Measurements from ENCODE around the gene C9orf40. TPM values are rescaled to one million over a fixed set of nuclear protein-coding genes. Genes with fewer than 3 reads are reported as not detected.

The C9orf40 gene
- total and polyA plus RNA-seq, 9 donors, result 2.9 to 6.3 (median 5.8) TPM

DNA sequence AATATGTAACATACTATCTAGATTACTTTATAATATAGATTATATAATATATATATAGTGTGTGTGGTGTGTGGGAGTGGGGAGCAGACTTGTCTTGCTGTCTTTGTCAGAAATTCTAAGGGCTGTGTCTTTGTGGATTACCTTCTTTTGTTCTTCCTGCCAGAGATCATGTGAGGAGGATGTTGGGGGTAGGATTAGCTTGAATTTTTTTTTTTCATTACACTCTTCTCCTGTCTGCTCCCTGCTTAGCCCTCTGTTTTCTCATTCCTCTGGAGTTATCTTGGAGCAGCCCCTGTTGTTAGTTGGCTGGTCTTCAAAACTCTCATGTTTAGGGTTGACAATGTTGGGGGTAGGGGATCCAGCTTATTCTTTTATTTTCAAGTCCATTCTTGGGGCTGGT is 21.0 kb upstream of the C9orf40 start:
- Histone ChIP-seq H3K27ac (ENCODE audit: low read length) (no peak overlapping the region), H3K4me3 (ENCODE audit: low read length) (no peak overlapping the region), H3K9me3 (replicated peaks; ENCODE audit: control insufficient read depth, low read depth, low read length) (peaks cover 5% of the 10 kb centered on the region), H3K4me1 (ENCODE audit: control insufficient read depth, insufficient read depth, low read length) (no peaks in the 10 kb centered on the region), H3K36me3 (ENCODE audit: control insufficient read depth, insufficient read depth, low read length) (no peaks in the 10 kb centered on the region), H3K27me3 (ENCODE audit: control insufficient read depth, insufficient read depth, low read length) (no peaks in the 10 kb centered on the region)
- no peak for DNase-seq

DNA sequence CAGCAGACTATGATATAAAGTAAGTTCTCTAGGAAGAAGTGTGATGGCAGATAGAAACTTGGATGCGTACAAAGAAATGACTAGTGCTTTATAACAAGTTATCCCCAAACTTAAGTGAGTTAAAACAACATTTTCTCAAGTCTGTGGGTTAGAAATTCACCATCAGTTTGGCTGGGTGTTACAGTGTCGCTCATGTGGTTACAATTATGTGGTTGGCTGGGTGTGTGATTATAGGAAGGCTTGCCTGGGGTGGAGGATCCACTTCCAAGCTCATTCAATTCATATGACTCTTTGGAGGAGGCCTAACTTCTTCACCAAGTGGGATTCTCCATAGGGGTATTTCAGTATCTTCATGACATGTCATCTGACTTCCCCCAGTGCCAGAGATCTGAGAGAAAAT is 10.3 kb upstream of the C9orf40 start:
- Histone ChIP-seq H3K27ac (ENCODE audit: low read length) (no peak overlapping the region), H3K4me3 (ENCODE audit: low read length) (no peak overlapping the region), H3K36me3 (ENCODE audit: control insufficient read depth, insufficient read depth, low read length) (no peaks in the 10 kb centered on the region), H3K4me1 (ENCODE audit: control insufficient read depth, insufficient read depth, low read length) (no peaks in the 10 kb centered on the region), H3K27me3 (ENCODE audit: control insufficient read depth, insufficient read depth, low read length) (no peaks in the 10 kb centered on the region), H3K9me3 (replicated peaks; ENCODE audit: control insufficient read depth, low read depth, low read length) (peaks cover 17% of the 10 kb centered on the region)
- WGBS (ENCODE audit: insufficient coverage), result no CpG with 5 or more reads among the region's 2 CpGs
- DNase-seq, result no peak

DNA sequence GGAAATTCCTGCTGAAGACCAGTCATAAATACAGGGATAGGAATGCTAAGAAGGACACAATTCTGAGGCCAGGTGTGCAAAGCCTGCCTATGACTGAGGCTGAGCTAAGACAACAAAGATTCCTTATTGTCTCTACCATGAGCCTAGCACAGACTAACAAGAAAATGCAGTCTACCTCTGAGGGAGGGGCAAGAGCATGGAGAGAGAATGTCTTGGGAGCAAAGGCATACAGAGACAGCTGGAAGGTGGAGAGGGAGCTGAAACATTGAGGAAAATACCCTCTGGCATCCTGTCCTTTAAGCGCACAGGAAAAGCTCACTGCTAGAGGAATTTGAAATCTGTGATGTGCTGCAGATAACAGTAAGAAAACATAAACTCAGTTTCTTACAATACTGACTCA is 8.8 kb upstream of the C9orf40 start:
- no CpG with 5 or more reads among the region's 1 CpG for WGBS (ENCODE audit: insufficient coverage)
- Histone ChIP-seq H3K4me1 (ENCODE audit: control insufficient read depth, insufficient read depth, low read length) (no peaks in the 10 kb centered on the region), H3K9me3 (replicated peaks; ENCODE audit: control insufficient read depth, low read depth, low read length) (peaks cover 17% of the 10 kb centered on the region)

DNA sequence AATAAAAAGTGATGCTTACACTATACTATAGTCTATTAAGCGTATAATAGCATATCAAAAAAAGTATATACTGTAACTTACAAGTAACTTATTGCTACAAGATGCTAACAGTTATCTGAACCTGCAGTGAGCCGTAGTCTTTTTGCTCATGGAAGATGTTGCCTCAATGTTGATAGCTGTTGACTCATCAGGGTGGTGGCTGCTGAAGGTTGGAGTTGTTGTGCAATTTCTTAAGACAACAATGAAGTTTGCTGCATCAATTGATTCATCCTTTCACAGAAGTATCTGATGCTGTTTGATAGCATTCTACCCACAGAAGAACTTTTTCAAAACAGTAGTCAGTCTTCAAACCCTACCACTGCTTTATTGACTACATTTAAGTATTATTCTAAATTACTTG is 7.8 kb upstream of the C9orf40 start:
- Histone ChIP-seq H3K4me3 (ENCODE audit: low read length) (no peak overlapping the region), H3K36me3 (ENCODE audit: control insufficient read depth, insufficient read depth, low read length) (no peaks in the 10 kb centered on the region), H3K4me1 (ENCODE audit: control insufficient read depth, insufficient read depth, low read length) (no peaks in the 10 kb centered on the region), H3K27ac (ENCODE audit: low read length) (no peak overlapping the region), H3K27me3 (ENCODE audit: control insufficient read depth, insufficient read depth, low read length) (no peaks in the 10 kb centered on the region), H3K9me3 (replicated peaks; ENCODE audit: control insufficient read depth, low read depth, low read length) (peaks cover 17% of the 10 kb centered on the region)
- no CpG with 5 or more reads among the region's 2 CpGs for WGBS (ENCODE audit: insufficient coverage)
- no peak for DNase-seq

More for the DNA sequence above, 8.8 kb upstream of the C9orf40 start:
- DNase-seq, result no peak
- Histone ChIP-seq H3K36me3 (ENCODE audit: control insufficient read depth, insufficient read depth, low read length) (no peaks in the 10 kb centered on the region), H3K4me3 (ENCODE audit: low read length) (no peak overlapping the region), H3K27me3 (ENCODE audit: control insufficient read depth, insufficient read depth, low read length) (no peaks in the 10 kb centered on the region), H3K27ac (ENCODE audit: low read length) (no peak overlapping the region)

DNA sequence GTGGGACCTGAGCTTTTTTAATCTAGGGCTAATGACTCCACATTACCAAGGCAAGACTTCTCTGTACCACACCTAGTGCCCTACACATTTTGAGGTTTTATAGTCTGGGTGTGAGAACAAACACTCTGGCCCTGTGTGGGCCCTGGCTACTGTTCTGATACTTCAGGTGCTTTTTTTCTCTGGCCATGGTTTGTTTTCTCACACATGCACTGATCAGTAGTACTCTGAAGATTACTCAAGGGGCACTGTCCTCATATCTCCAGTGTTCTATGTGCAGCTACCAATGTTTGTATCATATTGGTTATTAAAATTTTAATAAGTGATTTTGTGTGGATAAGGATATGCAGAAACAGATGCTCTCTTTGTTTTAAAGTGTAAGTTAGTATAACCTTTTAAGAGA is 5.9 kb upstream of the C9orf40 start:
- Histone ChIP-seq H3K9me3 (replicated peaks; ENCODE audit: control insufficient read depth, low read depth, low read length) (peaks cover 10% of the 10 kb centered on the region), H3K27me3 (ENCODE audit: control insufficient read depth, insufficient read depth, low read length) (no peaks in the 10 kb centered on the region), H3K36me3 (ENCODE audit: control insufficient read depth, insufficient read depth, low read length) (no peaks in the 10 kb centered on the region), H3K4me1 (ENCODE audit: control insufficient read depth, insufficient read depth, low read length) (peaks cover 7% of the 10 kb centered on the region), H3K27ac (ENCODE audit: low read length) (no peak overlapping the region), H3K4me3 (ENCODE audit: low read length) (no peak overlapping the region)
- DNase-seq, result no peak

DNA sequence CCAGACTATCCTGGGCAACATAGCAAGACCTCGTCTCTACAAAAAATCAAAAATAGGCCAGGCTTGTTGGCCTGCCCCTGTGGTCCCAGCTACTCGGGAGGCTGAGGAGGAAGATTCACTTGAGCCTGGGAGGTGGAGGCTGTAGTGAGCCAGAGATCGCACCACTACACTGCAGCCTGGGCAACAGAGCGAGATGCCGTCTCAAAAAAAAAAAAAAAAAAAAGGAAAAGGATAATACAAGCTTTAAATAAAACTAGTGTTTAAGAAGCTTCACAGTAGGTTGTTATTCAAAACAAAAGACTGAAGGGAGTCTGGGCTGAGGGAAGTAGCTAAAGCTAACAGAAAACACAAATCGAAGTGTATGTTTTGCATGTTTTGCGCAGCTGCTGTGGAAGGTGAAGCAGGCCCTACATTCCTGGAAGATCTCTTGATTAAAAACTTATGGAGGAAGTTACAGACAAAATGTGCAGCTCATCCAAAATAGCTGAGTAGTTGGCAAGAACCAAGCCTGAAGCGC is 581 bp upstream of the C9orf40 start:
- peak; percentile 95 for DNase-seq
- H3K27ac ChIP-seq (ENCODE audit: low read length), result peak overlapping the region; percentile 94

DNA sequence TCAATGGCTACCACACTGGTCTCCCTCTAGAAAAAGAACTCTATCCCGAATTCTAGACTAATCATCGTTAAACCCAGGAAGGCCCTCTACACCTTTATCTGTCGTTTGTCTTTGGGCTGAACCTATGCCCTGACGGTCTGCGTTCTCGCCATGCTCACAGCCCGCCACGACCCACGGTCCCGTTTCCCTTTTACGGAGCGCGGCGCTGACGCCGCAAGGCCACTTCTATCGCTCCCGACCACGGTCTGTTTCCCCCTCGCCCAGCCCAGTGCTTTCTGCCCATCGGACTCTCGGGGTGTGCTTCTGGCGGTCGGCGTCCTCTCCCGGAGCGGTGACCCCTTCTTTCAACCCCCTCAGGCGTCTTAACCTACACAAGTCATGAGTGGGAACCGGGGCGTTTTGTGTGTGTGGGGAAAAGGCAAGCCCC is 974 bp downstream of the C9orf40 start:
- Histone ChIP-seq H3K36me3 (ENCODE audit: control insufficient read depth, insufficient read depth, low read length) (no peaks in the 10 kb centered on the region), H3K27me3 (ENCODE audit: control insufficient read depth, insufficient read depth, low read length) (no peaks in the 10 kb centered on the region), H3K4me1 (ENCODE audit: control insufficient read depth, insufficient read depth, low read length) (peaks cover 13% of the 10 kb centered on the region), H3K9me3 (replicated peaks; ENCODE audit: control insufficient read depth, low read depth, low read length) (no peaks in the 10 kb centered on the region), H3K27ac (ENCODE audit: low read length) (peak overlapping the region; percentile 94), H3K4me3 (ENCODE audit: low read length) (peak overlapping the region; percentile 79)
- DNase-seq, result peak; percentile 44
- WGBS (ENCODE audit: insufficient coverage), result under 1% methylated on average over 23 of the region's 30 CpGs

More for the DNA sequence above, 581 bp upstream of the C9orf40 start:
- Histone ChIP-seq H3K4me1 (ENCODE audit: control insufficient read depth, insufficient read depth, low read length) (peaks cover 13% of the 10 kb centered on the region), H3K9me3 (replicated peaks; ENCODE audit: control insufficient read depth, low read depth, low read length) (no peaks in the 10 kb centered on the region), H3K27me3 (ENCODE audit: control insufficient read depth, insufficient read depth, low read length) (no peaks in the 10 kb centered on the region), H3K4me3 (ENCODE audit: low read length) (peak overlapping the region; percentile 79), H3K36me3 (ENCODE audit: control insufficient read depth, insufficient read depth, low read length) (no peaks in the 10 kb centered on the region)
- WGBS (ENCODE audit: insufficient coverage), result 6% methylated on average over 3 of the region's 8 CpGs

DNA sequence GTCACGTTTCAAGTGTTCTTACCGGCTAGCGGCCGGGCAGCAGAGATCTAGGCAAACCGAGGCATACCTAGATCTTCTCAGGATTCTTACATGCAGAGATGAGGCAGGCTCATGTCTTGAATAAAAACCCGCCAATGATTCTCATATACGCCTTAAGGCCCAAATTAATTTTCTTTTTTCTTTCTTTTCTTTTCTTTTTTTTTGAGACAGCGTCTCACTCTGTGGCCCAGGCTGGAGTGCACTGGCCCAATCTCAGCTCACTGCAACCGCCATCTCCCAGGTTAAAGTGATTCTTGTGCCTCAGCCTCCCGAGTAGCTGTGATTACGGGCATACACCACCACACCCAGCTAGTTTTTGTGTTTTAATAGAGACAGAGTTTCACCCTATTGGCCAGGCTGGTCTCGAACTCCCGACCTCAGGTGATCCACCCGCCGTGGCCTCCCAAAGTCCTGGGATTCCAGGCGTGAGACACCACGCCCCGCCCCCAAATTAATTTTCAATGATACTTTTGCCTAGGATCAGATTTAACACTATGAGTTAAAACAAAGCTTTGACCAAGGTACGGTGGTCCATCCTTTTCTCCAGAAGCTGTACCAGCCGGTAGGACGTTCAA is 1.5 kb downstream of the C9orf40 start:
- Histone ChIP-seq H3K27me3 (ENCODE audit: control insufficient read depth, insufficient read depth, low read length) (no peaks in the 10 kb centered on the region), H3K4me3 (ENCODE audit: low read length) (peak overlapping the region; percentile 79), H3K27ac (ENCODE audit: low read length) (peak overlapping the region; percentile 94), H3K9me3 (replicated peaks; ENCODE audit: control insufficient read depth, low read depth, low read length) (no peaks in the 10 kb centered on the region), H3K36me3 (ENCODE audit: control insufficient read depth, insufficient read depth, low read length) (no peaks in the 10 kb centered on the region), H3K4me1 (ENCODE audit: control insufficient read depth, insufficient read depth, low read length) (peaks cover 13% of the 10 kb centered on the region)
- DNase-seq, result no peak
- WGBS (ENCODE audit: insufficient coverage), result 73% methylated on average over 15 of the region's 21 CpGs

DNA sequence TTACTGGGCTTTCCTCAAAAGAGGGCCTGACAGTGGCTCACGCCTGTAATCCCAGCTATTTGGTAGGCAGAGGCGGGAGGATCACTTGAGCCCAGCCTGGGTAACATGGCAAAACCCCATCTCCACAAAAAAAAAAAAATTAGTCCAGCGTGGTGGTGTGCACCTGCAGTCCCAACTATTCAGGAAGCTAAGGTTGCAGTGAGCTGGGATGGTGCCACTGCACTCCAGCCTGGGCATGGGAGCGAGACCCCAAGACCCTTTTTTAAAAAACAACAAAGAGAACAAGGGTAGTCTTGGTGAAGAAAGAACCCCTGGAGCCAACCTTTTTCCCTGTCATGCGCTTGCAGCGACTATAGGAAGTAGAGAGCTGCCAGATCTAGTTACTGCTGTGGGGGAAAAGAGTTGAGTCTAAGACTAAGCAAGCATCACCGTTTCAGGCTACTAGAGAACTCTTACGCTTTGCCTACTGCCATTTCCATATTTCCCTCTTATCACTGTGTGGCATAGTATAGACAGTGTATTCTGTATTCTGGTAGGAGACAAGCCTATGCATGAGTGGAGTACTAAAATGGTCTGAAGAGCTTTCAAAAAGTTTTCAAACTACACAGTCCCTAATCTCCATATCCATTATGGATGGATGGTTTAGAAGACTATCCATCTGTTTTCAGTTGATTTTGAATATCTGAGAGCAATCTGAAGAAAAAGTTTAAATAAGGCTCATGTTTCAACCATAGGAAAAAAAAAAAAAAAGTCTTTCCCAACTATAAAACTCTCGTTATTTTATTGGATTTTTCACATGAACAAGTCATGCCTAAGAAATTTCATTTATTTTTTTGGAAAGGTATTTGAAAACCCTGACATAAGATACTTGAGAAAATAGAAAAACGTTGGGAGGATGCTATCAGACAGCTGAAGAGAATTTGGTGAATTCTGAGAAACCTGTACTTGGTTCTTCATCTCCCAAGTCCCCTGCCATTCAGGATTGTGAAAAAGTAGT is 2.6 kb downstream of the C9orf40 start:
- no peak overlapping the region for H3K27ac ChIP-seq (ENCODE audit: low read length)

DNA sequence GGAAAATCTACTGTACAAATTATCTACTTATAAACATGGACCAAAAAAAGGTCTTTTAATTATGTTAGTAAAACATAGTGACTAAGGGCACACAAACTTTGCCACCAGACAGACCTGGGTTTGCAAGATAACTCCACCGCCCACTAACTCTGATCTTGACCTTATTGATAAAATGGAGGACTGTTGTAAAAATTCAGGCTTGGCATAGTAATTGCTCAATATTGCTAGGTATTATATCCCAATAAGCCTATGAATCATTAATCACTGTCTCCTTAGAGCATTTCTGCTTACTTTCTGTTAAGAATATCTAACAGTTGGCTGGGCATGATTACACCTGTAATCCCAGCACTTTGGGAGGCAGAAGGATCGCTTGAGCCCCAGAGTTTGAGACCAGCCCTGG is 3.8 kb downstream of the C9orf40 start:
- no peak overlapping the region for H3K27ac ChIP-seq (ENCODE audit: low read length)
- no peaks in the 10 kb centered on the region for H3K36me3 ChIP-seq (ENCODE audit: control insufficient read depth, insufficient read depth, low read length)

More for the DNA sequence above, 2.6 kb downstream of the C9orf40 start:
- no peaks in the 10 kb centered on the region for H3K9me3 ChIP-seq (replicated peaks; ENCODE audit: control insufficient read depth, low read depth, low read length)
- no peaks in the 10 kb centered on the region for H3K36me3 ChIP-seq (ENCODE audit: control insufficient read depth, insufficient read depth, low read length)
- H3K4me3 ChIP-seq (ENCODE audit: low read length), result no peak overlapping the region
- H3K4me1 ChIP-seq (ENCODE audit: control insufficient read depth, insufficient read depth, low read length), result peaks cover 13% of the 10 kb centered on the region
- H3K27me3 ChIP-seq (ENCODE audit: control insufficient read depth, insufficient read depth, low read length), result no peaks in the 10 kb centered on the region
- DNase-seq, result no peak
- WGBS (ENCODE audit: insufficient coverage), result no CpG with 5 or more reads among the region's 10 CpGs

More for the DNA sequence above, 3.8 kb downstream of the C9orf40 start:
- no CpG with 5 or more reads among the region's 2 CpGs for WGBS (ENCODE audit: insufficient coverage)
- DNase-seq, result no peak
- H3K4me3 ChIP-seq (ENCODE audit: low read length), result no peak overlapping the region
- H3K9me3 ChIP-seq (replicated peaks; ENCODE audit: control insufficient read depth, low read depth, low read length), result no peaks in the 10 kb centered on the region
- no peaks in the 10 kb centered on the region for H3K27me3 ChIP-seq (ENCODE audit: control insufficient read depth, insufficient read depth, low read length)
- peaks cover 9% of the 10 kb centered on the region for H3K4me1 ChIP-seq (ENCODE audit: control insufficient read depth, insufficient read depth, low read length)
